ENCODE results near the gene ROGDI. TPM values are rescaled to one million over a fixed set of nuclear protein-coding genes. Genes with fewer than 3 reads are reported as not detected.

ROGDI gene
- total RNA-seq, 3 donors from 2014 or later = 6.6 to 23.3 (median 21.2) TPM

DNA sequence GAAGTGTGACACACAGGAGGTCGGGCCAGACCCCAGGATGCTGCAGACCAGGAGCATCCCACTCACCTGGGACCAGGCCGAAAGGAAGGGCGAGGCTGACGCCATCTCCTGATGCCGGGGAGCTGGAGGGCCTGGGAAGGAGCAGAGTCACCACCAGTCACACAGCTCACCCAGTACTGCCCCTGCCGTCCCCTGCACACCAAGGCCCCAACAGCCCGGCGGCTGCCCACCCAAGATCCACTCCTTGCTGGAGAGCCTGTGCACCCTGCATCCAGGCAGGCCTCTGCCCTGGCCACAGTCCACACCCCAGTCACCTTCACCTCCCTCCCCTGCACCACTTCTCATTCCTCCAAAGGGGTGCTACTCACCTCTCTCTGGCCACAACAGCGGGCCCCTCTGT lies 40.2 kb downstream of the ROGDI start:
- Histone ChIP-seq H3K36me3 (peaks cover 11% of the 10 kb centered on the region), H3K27ac (no peak overlapping the region), H3K4me3 (no peak overlapping the region), H3K4me1 (peaks cover 6 to 14% of the 10 kb centered on the region in 2 donors), H3K27me3 (no peaks in the 10 kb centered on the region), H3K9me3 (no peaks in the 10 kb centered on the region)
- intact Hi-C loops (cut with DNase I; ENCODE audit: low total_unique reads) = no loop called here
- DNase-seq (ENCODE audit: low spot score in 2 of 2) = no peak
- TF ChIP-seq POLR2AphosphoS5 (IDR thresholded peaks at IDR 0.05) = no peak
- TF ChIP-seq POLR2A (IDR thresholded peaks at IDR 0.05) = no peak

DNA sequence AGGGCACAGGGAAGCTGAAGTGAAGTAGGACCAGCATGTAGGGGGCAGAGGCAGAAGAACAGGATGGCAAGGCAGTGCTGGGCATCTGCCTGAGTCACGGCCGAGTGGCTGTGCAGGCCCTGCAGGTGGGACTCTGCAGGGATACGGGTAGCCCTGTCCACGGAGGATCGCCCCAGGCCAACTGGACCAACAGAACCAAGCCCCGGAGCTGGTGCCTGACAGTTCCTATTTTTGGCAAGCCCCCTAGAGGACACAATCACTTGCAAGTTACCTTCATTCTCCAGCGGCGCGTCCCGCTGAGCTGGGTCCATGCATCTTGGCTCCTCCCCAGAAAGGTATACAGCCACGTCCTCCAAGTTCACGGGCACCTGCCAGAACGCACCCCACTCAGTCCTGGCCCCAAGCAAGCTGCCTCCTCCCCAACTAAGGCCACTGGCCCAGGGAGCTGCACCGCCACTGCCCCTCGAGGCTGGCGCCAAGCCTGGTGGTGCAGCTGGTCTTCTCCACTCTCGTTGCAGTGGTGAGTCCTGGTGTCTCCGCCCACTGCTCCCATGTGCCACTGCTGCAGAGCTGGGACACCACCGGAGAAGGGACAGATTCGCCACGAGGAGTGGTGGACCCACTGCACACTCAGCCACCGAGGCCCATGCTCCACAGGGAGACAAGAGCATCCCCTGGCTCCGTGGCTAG lies 42.1 kb downstream of the ROGDI start:
- TF ChIP-seq, protein P1, sequence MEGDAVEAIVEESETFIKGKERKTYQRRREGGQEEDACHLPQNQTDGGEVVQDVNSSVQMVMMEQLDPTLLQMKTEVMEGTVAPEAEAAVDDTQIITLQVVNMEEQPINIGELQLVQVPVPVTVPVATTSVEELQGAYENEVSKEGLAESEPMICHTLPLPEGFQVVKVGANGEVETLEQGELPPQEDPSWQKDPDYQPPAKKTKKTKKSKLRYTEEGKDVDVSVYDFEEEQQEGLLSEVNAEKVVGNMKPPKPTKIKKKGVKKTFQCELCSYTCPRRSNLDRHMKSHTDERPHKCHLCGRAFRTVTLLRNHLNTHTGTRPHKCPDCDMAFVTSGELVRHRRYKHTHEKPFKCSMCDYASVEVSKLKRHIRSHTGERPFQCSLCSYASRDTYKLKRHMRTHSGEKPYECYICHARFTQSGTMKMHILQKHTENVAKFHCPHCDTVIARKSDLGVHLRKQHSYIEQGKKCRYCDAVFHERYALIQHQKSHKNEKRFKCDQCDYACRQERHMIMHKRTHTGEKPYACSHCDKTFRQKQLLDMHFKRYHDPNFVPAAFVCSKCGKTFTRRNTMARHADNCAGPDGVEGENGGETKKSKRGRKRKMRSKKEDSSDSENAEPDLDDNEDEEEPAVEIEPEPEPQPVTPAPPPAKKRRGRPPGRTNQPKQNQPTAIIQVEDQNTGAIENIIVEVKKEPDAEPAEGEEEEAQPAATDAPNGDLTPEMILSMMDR (IDR thresholded peaks at IDR 0.05) = no peak
- no peak for TF ChIP-seq POLR2A (IDR thresholded peaks at IDR 0.05)
- TF ChIP-seq POLR2AphosphoS5 (IDR thresholded peaks at IDR 0.05) = no peak
- intact Hi-C loops (cut with DNase I; ENCODE audit: low total_unique reads) = no loop called here
- Histone ChIP-seq H3K4me1 (peaks cover 0 to 4% of the 10 kb centered on the region in 2 donors), H3K27me3 (no peaks in the 10 kb centered on the region), H3K9me3 (no peaks in the 10 kb centered on the region), H3K27ac (no peak overlapping the region), H3K36me3 (peaks cover 11% of the 10 kb centered on the region), H3K4me3 (no peak overlapping the region)
- DNase-seq (ENCODE audit: low spot score in 2 of 2) = no peak

DNA sequence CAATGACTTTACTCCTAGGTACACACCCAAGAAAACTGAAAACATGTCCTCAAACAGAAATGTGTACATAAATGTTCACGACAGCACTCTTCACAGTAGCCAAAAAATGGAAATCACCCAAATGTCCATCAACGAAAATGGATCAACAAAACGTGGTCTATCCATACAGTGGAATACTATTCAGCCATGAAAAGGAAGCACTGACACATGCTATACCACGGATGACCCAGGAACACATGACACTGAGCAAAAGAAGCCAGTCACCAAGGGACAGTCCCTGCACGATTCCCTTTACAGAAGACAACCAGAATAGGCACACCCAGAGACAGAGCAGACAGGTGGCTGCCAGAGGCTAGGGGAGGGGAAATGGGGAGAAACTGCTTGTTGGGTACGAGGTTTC lies 46.7 kb downstream of the ROGDI start:
- no peaks in the 10 kb centered on the region for H3K27me3 ChIP-seq
- no peak overlapping the region for H3K4me3 ChIP-seq
- intact Hi-C loops (cut with DNase I; ENCODE audit: low total_unique reads) = no loop called here
- no peak overlapping the region for H3K27ac ChIP-seq
- peaks cover 20% of the 10 kb centered on the region for H3K36me3 ChIP-seq
- H3K4me1 ChIP-seq = no peaks in the 10 kb centered on the region
- DNase-seq (ENCODE audit: low spot score in 2 of 2) = no peak
- TF ChIP-seq, protein P1 (IDR thresholded peaks at IDR 0.05) = no peak
- TF ChIP-seq POLR2AphosphoS5 (IDR thresholded peaks at IDR 0.05) = no peak
- TF ChIP-seq POLR2A (IDR thresholded peaks at IDR 0.05) = no peak
- H3K9me3 ChIP-seq = no peaks in the 10 kb centered on the region

DNA sequence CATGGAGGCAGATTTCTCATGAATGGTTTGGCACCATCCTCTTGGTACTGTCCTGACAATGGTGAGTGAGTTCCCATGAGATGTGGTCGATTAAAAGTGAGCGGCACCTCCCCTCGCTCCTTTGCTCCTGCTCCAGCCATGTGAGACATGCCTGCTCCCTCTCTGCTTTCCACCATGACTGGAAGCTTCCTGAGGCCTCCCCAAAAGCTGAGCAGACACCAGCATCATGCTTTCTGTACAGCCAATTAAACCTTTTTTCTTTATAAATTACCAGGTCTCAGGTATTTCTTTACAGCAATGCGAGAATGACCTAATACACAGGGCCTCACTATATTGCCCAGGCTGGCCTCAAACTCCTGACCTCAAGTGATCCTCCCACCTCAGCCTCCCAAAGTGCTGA lies 47.6 kb downstream of the ROGDI start:
- Histone ChIP-seq H3K27ac (no peak overlapping the region), H3K36me3 (peaks cover 12% of the 10 kb centered on the region), H3K9me3 (no peaks in the 10 kb centered on the region), H3K4me1 (no peaks in the 10 kb centered on the region), H3K4me3 (no peak overlapping the region), H3K27me3 (no peaks in the 10 kb centered on the region)
- no peak for DNase-seq (ENCODE audit: low spot score in 2 of 2)
- TF ChIP-seq, protein P1 (IDR thresholded peaks at IDR 0.05) = no peak
- TF ChIP-seq POLR2AphosphoS5 (IDR thresholded peaks at IDR 0.05) (no peak), POLR2A (IDR thresholded peaks at IDR 0.05) (no peak)
- intact Hi-C loops (cut with DNase I; ENCODE audit: low total_unique reads) = no loop called here

DNA sequence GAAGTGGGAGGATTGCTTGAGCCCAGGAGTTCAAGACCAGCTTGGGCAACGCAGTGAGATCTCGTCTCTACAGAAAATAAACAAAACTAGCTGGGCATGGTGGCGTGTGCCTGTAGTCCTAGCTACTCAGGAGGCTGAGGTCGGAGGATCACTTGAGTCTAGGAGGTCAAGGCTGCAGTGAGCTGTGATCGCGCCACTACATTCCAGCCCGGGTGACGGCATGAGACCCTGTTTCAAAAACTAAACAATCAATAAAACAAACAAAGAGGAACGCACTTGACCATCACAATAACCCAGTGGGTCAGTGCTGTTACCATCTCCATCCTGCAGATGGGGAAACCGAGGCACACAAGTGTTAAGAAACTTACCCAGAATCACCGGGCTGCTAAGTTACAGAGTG lies 49.2 kb downstream of the ROGDI start:
- Histone ChIP-seq H3K27me3 (no peaks in the 10 kb centered on the region), H3K4me3 (no peak overlapping the region), H3K9me3 (no peaks in the 10 kb centered on the region), H3K36me3 (peaks cover 11% of the 10 kb centered on the region), H3K4me1 (no peaks in the 10 kb centered on the region), H3K27ac (no peak overlapping the region)
- intact Hi-C loops (cut with DNase I; ENCODE audit: low total_unique reads) = no loop called here
- no peak for DNase-seq (ENCODE audit: low spot score in 2 of 2)
- TF ChIP-seq POLR2A (IDR thresholded peaks at IDR 0.05) (no peak), POLR2AphosphoS5 (IDR thresholded peaks at IDR 0.05) (no peak)
- TF ChIP-seq, protein P1 (IDR thresholded peaks at IDR 0.05) = no peak
